Hematopoietic multipotent progenitor cell treated with erythropoietin and hydrocortisone succinate and interleukin-3 and kit ligand, for 15 days (in vitro differentiated cells): Measurements from ENCODE around the gene TBC1D22A.

Experiments
- DNase-seq: peaks from one replicate; pipeline ENCODE4 v3.0.0-alpha.2; 2015; ENCODE audit warnings: low spot score

TBC1D22A gene

DNA sequence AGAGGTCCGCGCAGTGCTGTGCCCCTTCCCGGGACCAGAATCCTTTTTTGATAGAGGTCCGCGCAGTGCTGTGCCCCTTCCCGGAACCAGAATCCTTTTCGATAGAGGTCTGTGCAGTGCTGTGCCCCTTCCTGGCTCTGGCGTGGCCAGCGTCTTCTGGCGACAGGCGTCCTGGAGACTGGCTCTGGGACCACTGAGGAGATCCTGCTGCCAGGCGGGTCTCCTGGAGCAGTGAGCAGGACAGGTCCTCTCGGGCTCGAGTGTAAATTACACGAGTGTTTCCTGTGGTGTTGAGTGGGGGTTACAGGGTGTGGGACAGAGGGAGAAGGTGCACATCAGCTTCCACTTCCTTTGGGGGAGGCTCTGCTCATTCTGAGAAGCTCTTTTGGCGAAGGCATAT, 98.1 kb downstream of the TBC1D22A start:
- no peak for DNase-seq

GRCh38 chr22:46861468-46862367, 99.3 kb downstream of the TBC1D22A start:
- DNase-seq = no peak

DNA sequence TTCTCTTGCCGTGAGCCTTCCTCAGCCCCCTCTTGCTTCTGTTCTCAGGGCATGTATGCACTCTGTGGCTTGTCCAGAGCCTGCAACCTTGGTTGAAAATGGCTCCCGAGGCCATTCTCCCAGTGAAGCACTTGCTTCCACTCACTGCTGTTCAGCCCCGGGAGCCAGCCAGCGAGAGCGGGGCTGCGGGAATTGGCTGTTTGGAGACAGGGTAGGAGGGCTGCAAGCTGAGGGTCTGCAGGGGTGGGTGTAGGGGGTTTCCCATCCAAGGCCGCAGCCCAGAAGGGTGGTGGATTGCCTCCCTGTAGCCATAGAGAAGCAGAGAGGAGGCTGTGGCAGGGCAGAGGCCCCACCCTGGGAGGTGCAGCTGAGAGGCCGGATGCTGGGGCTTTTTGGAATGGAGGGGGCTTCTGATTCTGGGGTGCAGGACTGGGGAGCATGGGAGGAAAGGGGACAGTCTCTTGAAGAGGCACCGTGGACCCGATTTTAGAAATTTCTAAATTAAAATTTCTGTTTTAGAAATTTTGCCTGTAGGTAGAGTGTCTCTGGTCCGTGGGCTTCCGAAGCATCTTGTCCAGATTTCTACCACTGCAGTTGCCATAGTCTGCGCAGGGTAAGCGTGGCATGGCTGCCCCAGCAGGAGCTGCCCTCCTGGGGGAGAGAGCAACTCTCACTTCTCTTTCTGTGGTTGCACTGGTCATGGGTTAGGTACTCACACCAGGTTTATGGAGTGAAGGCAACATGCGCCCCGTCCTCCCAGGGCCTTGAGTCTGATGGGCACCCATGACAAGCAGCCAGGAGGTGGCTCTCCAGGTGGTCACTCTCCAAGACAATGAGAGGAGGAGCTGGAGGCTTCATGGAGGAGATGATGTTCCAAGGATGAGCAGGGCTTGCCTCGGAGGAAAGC, 100.2 kb downstream of the TBC1D22A start:
- no peak for DNase-seq

DNA sequence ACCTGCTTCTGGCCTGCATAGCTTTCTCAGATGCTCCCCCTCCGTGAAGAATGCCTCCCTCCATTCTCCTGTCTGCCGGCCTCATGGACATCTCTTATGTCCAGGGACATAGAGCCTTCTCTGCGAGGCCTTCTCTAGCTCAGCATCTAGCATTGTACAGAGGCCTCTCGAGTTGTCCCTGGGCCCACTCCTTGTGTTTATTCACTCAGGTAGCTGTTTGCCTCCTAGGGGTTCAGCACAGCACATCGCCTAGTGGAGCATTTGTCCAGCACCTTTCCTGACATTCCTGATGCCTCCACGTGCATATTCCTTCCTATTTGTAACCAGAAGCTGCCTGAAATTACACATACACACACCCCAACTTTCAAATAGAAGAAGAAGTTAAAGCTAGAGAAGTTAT, 101.3 kb downstream of the TBC1D22A start:
- no peak for DNase-seq

- no peak for DNase-seq
These were observed 102.0 kb downstream of the TBC1D22A start for GRCh38 chr22:46864314-46865051.

- DNase-seq = no peak
These were observed 102.6 kb downstream of the TBC1D22A start for GRCh38 chr22:46865052-46865434.

DNA sequence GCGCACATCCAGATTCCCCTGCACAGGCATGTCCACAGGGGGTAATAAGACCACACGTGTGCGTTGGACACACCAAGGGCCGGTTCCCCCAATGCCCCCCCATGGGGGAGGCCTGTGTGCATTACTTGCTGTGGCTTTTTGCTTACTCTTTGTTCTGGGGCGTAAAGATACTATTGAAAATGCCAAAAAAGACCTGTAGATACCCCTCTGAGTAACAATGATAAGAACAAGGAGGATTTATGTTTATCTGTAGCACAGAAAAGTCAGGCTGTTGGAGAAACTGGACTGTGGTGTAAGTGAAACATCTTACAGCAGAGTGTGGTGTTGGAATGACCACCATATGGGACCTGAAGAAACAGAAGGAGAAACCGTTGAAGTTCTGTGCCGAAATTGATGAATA, 103.2 kb downstream of the TBC1D22A start:
- DNase-seq = no peak

DNA sequence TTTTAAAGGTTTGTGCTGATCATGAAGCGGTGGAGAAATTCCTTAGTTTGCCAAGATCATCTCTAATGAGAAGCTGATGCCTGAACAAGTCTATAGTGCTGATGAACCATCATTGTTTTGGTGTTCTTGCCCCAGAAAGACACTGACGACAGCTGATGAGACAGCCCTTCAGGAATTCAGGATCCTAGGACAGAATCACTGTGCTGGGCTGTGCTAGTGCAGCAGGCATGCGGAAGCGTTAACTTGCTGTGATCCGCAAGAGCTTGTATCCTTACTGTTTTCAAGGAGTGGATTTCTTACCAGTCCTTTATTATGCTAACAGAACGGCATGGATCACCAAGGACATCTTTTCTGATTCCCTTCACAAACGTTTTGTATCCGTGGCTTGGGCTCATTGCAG, 104.1 kb downstream of the TBC1D22A start:
- DNase-seq = no peak

DNA sequence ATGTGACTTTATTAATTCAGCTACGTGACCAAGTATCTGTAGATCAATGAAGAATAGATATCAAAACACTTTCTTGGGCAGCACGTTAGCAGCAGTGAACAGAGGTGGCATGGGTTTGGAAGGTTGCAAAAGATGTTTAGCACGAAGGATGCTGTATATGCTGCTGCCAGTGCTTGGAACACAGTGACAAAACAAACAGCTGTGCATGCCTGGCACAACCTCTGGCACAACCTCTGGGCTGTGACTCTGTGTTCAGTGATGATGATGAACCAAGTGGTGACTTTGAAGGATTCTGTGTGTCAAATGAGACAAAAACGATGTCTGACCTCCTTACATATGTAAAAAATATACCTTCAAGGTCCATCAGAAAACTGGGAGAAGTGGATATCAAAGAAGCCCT, 104.7 kb downstream of the TBC1D22A start:
- no peak for DNase-seq

- no peak for DNase-seq
These were observed 106.9 kb downstream of the TBC1D22A start for GRCh38 chr22:46869329-46869728.

DNA sequence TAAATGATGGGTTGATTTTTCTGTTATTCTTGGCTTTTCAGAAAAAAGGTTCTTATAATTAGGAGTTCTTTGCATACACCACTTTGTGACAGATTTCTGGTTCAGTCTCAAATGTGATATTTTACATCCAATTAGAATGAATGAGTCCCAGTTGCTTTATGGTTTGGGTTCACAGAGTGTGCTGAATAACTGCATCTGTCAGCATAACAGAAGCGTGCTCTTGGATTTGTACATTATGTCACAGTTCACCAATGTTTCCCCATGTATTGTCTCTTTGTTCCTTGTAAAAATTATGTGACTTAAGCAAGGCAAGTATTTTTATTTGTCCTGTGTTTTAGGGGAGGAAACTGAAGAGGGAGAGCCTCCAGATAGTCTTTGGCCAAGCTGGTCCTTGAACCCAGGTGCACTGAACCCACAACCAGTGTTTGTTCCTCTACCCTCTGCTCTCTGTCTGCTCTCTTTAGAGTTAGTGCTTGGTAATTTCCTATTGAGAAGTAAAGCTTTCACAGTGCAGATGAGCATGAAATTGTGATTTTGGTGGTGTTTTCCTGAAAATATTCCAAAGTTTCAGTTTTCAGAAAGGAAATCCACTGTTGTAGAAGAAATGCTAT, 107.5 kb downstream of the TBC1D22A start:
- DNase-seq = no peak

DNA sequence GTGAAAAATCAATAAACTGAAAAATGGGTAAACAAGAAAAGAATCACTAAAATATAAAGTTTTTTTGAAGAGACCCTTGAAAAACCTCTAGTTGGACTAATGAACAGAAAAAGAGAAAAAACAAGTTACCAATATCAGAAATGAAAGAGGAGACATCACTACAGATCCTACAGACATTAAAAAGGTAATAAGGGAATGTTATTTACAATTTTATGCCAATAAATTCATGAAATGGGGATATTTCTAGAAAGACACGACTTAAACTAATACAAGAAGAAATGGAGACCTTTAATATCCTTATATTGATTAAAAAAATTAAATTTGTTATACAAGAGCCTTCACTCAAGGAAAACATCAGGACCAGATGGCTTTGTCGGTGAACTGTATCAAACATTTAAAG, 109.4 kb downstream of the TBC1D22A start:
- DNase-seq = no peak

DNA sequence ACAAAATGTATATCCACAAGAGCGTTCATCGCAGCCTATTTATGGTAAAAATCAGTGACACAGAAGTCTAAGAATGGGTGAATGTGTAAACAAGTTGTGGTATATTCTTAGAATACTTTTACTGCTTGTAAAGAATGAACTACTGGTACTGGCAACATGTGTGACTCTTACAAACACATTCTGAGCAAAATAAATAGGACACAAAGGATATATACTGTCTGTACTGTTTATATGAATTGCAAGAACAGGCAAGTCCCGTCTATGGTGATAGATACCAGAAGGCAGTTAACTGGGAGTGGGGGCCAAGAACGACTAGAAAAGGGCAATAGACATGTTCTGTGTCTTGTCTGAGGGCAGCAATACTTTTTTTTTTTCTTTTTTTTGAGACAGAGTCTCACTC, 112.6 kb downstream of the TBC1D22A start:
- no peak for DNase-seq

- DNase-seq = no peak
These were observed 114.0 kb downstream of the TBC1D22A start for GRCh38 chr22:46876357-46876934.

GRCh38 chr22:46878191-46878948, 115.9 kb downstream of the TBC1D22A start:
- no peak for DNase-seq

- no peak for DNase-seq
These were observed 116.6 kb downstream of the TBC1D22A start for GRCh38 chr22:46879083-46879482.

- no peak for DNase-seq
These were observed 119.1 kb downstream of the TBC1D22A start for GRCh38 chr22:46881373-46882118.

DNA sequence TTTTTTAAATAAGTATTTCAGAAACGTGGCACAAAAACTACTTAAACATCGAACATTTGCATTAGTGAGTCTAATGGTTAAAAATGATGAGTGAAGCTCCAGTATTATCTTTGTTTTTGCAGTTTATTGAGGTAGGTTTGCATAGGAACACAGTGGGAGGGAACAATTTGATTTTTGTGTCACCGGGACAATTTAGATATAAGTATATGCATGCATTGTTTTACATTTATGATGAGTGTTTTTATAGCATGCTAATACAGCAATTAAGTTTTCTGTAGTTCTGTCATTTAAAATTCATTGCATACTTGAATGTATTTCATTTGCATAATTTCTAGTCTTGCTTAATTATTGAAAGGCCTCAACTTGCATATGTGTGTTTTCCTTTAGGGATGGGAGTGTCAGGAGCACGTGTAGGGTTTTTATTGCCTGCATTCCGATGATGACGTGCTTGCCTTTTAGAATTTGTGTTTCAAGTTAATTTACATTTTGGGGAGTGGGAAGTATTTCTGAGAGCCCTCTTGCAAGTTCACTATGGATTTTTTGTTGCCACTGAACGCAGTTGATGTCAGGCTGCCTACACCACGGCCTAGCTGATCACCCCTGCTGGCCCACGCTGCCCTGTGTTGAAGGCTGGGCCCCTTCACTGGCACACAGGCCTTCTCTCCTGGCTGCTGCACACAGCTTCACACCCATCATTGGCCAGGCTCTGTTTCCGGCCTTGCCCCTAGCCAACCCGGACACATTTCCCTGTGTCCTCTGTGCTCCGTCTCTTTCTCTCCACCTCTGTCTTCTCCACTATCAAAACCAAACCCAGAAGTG, 120.9 kb downstream of the TBC1D22A start:
- no peak for DNase-seq

DNA sequence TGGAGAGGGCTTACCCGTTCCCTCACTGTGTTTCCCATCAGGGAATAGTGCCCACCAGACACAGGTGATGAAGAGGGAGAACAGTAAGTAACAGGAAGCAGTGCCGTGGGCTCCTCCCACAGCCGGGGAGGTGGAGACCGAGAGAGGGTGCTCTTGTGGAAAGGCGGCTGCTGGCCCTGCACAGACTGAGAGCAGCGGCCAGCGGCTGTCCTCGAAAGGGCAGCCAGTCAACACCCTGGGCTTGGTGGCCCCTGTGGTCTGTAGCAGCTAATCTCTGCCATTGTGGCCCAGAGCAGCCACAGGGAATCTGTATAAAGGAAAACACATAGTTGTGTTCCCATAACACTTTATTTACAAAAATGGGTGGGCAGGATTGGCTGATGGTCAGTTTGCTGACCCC, 121.9 kb downstream of the TBC1D22A start:
- DNase-seq = no peak
